Measurements from ENCODE around the gene PCNX1. TPM values are rescaled to one million over a fixed set of nuclear protein-coding genes. Genes with fewer than 3 reads are reported as not detected.

Gene PCNX1
- total RNA-seq, 4 donors from 2014 or later: 47.1 to 73.6 (median 66.2) TPM

- H3K9me3 ChIP-seq: no peaks in the 10 kb centered on the region
- peak overlapping the region; percentile 72 to 95 (median 90) for H3K27ac ChIP-seq
- TF ChIP-seq CTCF (IDR thresholded peaks at IDR 0.05) (no peak), POLR2AphosphoS5 (IDR thresholded peaks at IDR 0.05) (no peak)
- WGBS, 2 donors (ENCODE audit: low coverage in 1 of 2): 6 to 15% methylated on average over 7 of the region's 9 CpGs
- H3K27me3 ChIP-seq: no peaks in the 10 kb centered on the region
- no peaks in the 10 kb centered on the region for H3K36me3 ChIP-seq
- no peak for ATAC-seq
- peaks cover 10 to 59% (median 16%) of the 10 kb centered on the region in 3 donors for H3K4me1 ChIP-seq
- H3K4me3 ChIP-seq: peak overlapping the region; percentile 74 to 94
Observed at GRCh38 chr14:70906793-70907175, 475 bp upstream of the PCNX1 start.

- Histone ChIP-seq H3K4me3 (peak overlapping the region; percentile 74 to 94), H3K9me3 (no peaks in the 10 kb centered on the region), H3K36me3 (no peaks in the 10 kb centered on the region), H3K27ac (peak overlapping the region; percentile 72 to 95 (median 90)), H3K4me1 (peaks cover 12 to 74% (median 16%) of the 10 kb centered on the region in 3 donors), H3K27me3 (no peaks in the 10 kb centered on the region)
- ATAC-seq: peak; percentile 35
- TF ChIP-seq POLR2AphosphoS5 (IDR thresholded peaks at IDR 0.05) (peak; percentile 34), POLR2A (IDR thresholded peaks at IDR 0.05) (peak in 1 of 2 donors; percentile 10), EP300 (IDR thresholded peaks at IDR 0.05) (no peak), CTCF (IDR thresholded peaks at IDR 0.05) (peak in 2 of 4 experiments; percentile 14 to 24)
- 0 to 1% methylated on average over 7 to 16 of the region's 87 CpGs for WGBS, 2 donors (ENCODE audit: low coverage in 1 of 2)
Observed at GRCh38 chr14:70907996-70908934, 1.0 kb downstream of the PCNX1 start.

- Histone ChIP-seq H3K4me1 (peaks cover 12 to 79% (median 16%) of the 10 kb centered on the region in 3 donors), H3K4me3 (peak overlapping the region; percentile 74 to 94), H3K9me3 (no peaks in the 10 kb centered on the region), H3K27me3 (no peaks in the 10 kb centered on the region), H3K27ac (peak overlapping the region; percentile 72 to 95 (median 90)), H3K36me3 (no peaks in the 10 kb centered on the region)
- TF ChIP-seq POLR2A (IDR thresholded peaks at IDR 0.05): no peak
- 14 to 33% methylated on average over 4 of the region's 4 CpGs for WGBS, 2 donors (ENCODE audit: low coverage in 1 of 2)
- ATAC-seq: no peak
Observed at GRCh38 chr14:70908935-70909641, 1.8 kb downstream of the PCNX1 start.

- no peaks in the 10 kb centered on the region for H3K36me3 ChIP-seq
- H3K27ac ChIP-seq: no peak overlapping the region
- peaks cover 12 to 70% (median 16%) of the 10 kb centered on the region in 3 donors for H3K4me1 ChIP-seq
- TF ChIP-seq EP300 (IDR thresholded peaks at IDR 0.05) (no peak), CTCF (IDR thresholded peaks at IDR 0.05) (no peak), POLR2AphosphoS5 (IDR thresholded peaks at IDR 0.05) (no peak), POLR2A (IDR thresholded peaks at IDR 0.05) (no peak)
- H3K4me3 ChIP-seq: peak overlapping the region in 1 of 2 donors; percentile 94
- H3K27me3 ChIP-seq: no peaks in the 10 kb centered on the region
- no peaks in the 10 kb centered on the region for H3K9me3 ChIP-seq
- ATAC-seq: no peak
- WGBS, 2 donors (ENCODE audit: low coverage in 1 of 2): 73 to 79% methylated on average over 5 to 8 of the region's 10 CpGs
Observed at GRCh38 chr14:70909733-70910614, 2.7 kb downstream of the PCNX1 start.

- ATAC-seq: no peak
- Histone ChIP-seq H3K9me3 (no peaks in the 10 kb centered on the region), H3K27me3 (no peaks in the 10 kb centered on the region), H3K4me1 (peaks cover 3 to 82% (median 9%) of the 10 kb centered on the region in 3 donors), H3K27ac (no peak overlapping the region), H3K36me3 (no peaks in the 10 kb centered on the region), H3K4me3 (no peak overlapping the region)
- TF ChIP-seq CTCF (IDR thresholded peaks at IDR 0.05) (no peak), POLR2A (IDR thresholded peaks at IDR 0.05) (no peak), POLR2AphosphoS5 (IDR thresholded peaks at IDR 0.05) (no peak), EP300 (IDR thresholded peaks at IDR 0.05) (no peak)
Observed at GRCh38 chr14:70915415-70915814, 8.2 kb downstream of the PCNX1 start.
